Activated CD8-positive, alpha-beta T cell treated with anti-CD3 and anti-CD28 coated beads, Interleukin-2, amount 10 ng/mL, durations not matched to agents 7 days and 5 days (primary cell): ENCODE data around the gene ZNF215. TPM values are rescaled to one million over a fixed set of nuclear protein-coding genes. Genes with fewer than 3 reads are reported as not detected.
A peak's percentile ranks its signal among the peaks of the same experiment; 100 is the strongest.
"Not testable (repeated sequence)": the region's sequence is repeated elsewhere in the genome, so short reads cannot be mapped to it uniquely, and the experiment has no call there.

Experiments used
- ATAC-seq: fragments of 150-1000 bp; cut with Tn5 transposase; one replicate; pipeline ENCODE4 v1.10.0; 2021; ENCODE audit warnings: moderate library complexity
- CTCF ChIA-PET: fragments of 350-600 bp; sonication (Branson Sonifier 250); formaldehyde crosslinking; loops from one replicate; lab custom pipeline; 2021; ENCODE audit warnings: antibody characterized with exemption; lab: Charles Lee
- POLR2A ChIA-PET: fragments of 350-600 bp; sonication (Branson Sonifier 250); formaldehyde crosslinking; loops from one replicate; lab custom pipeline; 2021; ENCODE audit warnings: antibody characterized with exemption; lab: Charles Lee
- DNase-seq: peaks from one replicate; pipeline ENCODE4 v3.0.0-alpha.2; 2020
- H3K27ac Mint-ChIP-seq: one replicate; pipeline ENCODE4 v1.8.0; 2021; ENCODE audit warnings: mild to moderate bottlenecking, mixed read lengths
- H3K27me3 Mint-ChIP-seq: one replicate; pipeline ENCODE4 v1.8.0; 2021; ENCODE audit warnings: low read depth, mixed read lengths
- H3K36me3 Mint-ChIP-seq: one replicate; pipeline ENCODE4 v1.8.0; 2021; ENCODE audit warnings: low read depth, mixed read lengths
- H3K4me1 Mint-ChIP-seq: one replicate; pipeline ENCODE4 v1.8.0; 2021; ENCODE audit warnings: low read depth, mixed read lengths
- H3K4me3 Mint-ChIP-seq: one replicate; pipeline ENCODE4 v1.8.0; 2021; ENCODE audit warnings: mild to moderate bottlenecking, mixed read lengths
- H3K9me3 Mint-ChIP-seq: one replicate; pipeline ENCODE4 v1.8.0; 2022; ENCODE audit warnings: mixed read lengths; ENCODE audit not compliant: insufficient read depth
- total RNA-seq, 2 experiments: library from RNA; stranded (reverse); gene quantifications; one replicate each; pipeline ENCODE4 v1.2.3, GENCODE V29; 2021

ZNF215 gene
- 1 to 10 TPM; 1.3 to 1.6 TPM for total RNA-seq

DNA sequence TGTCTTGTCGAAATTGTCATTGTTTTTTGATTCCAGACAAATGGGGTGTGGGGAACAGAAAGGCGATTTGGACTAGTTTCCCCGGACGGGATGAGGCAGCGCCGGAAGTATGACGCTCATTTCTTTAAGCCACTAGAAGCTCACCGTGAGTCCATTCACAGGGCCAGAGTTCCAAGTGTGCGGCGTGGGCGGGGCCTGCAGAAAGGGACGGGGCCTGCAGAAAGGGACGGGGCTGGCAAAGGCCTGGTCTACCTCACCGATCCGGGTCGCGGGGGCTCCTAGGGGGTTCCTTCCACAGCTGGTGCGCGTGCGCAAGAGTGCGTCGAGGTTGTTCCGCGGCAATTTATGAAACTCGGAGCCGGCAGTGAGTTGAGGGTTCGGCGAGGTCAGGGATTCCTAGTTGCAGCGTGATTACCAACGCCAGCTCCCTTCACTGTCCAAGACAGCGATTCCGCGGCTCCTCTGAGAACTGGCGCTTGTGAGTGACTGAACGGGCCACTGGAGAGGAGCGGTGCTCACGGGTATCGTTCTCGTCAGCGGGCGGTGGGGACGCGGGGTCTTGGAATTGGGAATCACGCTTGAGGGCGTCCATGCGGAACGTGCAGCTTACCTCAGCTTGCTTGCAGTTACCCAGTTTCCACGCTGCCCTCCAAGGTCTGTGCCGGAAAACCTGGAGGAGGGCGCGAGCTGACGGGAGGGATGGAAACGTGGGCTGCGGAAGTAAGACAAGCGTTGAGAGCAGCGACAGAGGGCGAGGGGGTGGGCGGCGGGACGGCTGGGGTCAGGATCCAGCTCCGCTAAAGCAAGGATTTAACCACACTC is at the start of gene ZNF215:
TSS of gene ZNF215 (plus strand) at position 219 of the 822 bp plus-strand sequence. CDS start 5,847 bp downstream, outside the sequence.
- Mint-ChIP-seq H3K36me3 (no peaks in the 10 kb centered on the region), H3K9me3 (no peaks in the 10 kb centered on the region), H3K4me3 (peak within 1 kb of the TSS; percentile 82), H3K27ac (peak within 1 kb of the TSS; percentile 33), H3K27me3 (peaks cover 29% of the 10 kb centered on the region), H3K4me1 (peaks cover 17% of the 10 kb centered on the region)
- CTCF ChIA-PET: interaction anchor here (0.7 kb wide), 1 partner anchor 8 kb away, joined by 3 read pairs; no protein-coding TSS in a partner anchor
- DNase-seq (peak; percentile 61), ATAC-seq (peak; percentile 82)
- POLR2A ChIA-PET: interaction anchor here (1.7 kb wide), 1 partner anchor 180 kb away, joined by 5 read pairs; no protein-coding TSS in a partner anchor

DNA sequence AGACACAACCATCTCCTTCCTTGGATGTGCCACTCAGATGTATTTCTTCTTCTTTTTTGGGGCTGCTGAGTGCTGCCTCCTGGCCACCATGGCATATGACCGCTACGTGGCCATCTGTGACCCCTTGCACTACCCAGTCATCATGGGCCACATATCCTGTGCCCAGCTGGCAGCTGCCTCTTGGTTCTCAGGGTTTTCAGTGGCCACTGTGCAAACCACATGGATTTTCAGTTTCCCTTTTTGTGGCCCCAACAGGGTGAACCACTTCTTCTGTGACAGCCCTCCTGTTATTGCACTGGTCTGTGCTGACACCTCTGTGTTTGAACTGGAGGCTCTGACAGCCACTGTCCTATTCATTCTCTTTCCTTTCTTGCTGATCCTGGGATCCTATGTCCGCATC is 49.3 kb upstream of the ZNF215 start:
- ATAC-seq: no peak

DNA sequence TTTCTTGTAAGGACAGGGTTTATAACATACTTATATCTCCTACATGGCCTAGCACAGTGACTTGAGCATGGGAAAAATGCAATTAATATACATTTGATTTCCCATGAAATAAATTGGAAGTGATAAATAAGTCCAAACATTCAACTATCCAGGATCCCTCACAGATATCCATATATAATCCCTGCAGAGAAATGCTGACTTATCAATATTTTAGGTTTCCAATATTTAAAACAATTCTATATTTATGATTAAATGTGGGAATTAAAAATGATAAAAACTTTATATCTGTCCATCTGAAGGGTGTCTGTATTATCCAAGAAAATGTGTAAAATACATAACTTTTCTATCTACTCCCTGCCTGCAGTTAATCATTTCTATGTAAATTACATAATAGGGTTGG is 43.5 kb upstream of the ZNF215 start:
- H3K4me3 Mint-ChIP-seq: no peak overlapping the region
- H3K27ac Mint-ChIP-seq: no peak overlapping the region
- DNase-seq: no peak
- no peaks in the 10 kb centered on the region for H3K36me3 Mint-ChIP-seq
- no peak for ATAC-seq
- ChIA-PET POLR2A (no interaction called here), CTCF (no interaction called here)
- H3K27me3 Mint-ChIP-seq: peaks cover 13% of the 10 kb centered on the region
- no peaks in the 10 kb centered on the region for H3K9me3 Mint-ChIP-seq
- H3K4me1 Mint-ChIP-seq: no peaks in the 10 kb centered on the region

More for the DNA sequence above, 49.3 kb upstream of the ZNF215 start:
- CTCF ChIA-PET: no interaction called here
- Mint-ChIP-seq H3K9me3 (no peaks in the 10 kb centered on the region), H3K27me3 (peaks cover 2% of the 10 kb centered on the region), H3K4me1 (no peaks in the 10 kb centered on the region), H3K27ac (no peak overlapping the region), H3K36me3 (no peaks in the 10 kb centered on the region), H3K4me3 (no peak overlapping the region)
- POLR2A ChIA-PET: no interaction called here
- no peak for DNase-seq

DNA sequence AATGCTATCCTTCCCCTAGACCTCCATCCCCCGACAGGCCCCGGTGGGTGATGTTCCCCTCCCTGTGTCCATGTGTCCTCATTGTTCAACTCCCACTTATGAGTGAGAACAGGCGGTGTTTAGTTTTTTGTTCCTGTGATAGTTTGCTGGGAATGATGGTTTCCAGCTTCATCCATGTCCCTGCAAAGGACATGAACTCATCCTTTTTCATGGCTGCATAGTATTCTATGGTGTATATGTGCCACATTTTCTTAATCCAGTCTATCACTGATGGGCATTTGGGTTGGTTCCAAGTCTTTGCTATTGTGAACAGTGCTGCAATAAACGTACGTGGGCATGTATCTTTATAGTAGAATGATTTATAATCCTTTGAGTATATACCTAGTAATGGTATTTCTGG is 38.5 kb upstream of the ZNF215 start:
- peaks cover 12% of the 10 kb centered on the region for H3K27me3 Mint-ChIP-seq

DNA sequence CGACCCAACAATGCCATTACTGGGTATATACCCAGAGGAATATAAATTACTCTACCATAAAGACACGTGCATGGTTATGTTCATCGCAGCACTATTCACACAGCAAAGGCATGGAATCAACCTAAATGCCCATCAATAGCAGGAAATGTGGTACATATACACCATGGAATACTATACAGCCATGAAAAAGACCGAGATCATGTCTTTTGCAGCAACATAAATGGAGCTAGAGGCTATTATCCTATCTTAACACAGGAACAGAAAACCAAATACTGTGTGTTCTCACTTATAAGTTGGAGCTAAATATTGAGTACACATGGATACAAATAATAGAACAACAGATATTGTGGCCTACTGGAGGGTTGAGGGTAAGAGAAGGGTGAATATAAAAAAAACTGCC is 37.4 kb upstream of the ZNF215 start:
- no peak overlapping the region for H3K27ac Mint-ChIP-seq
- ATAC-seq (no peak), DNase-seq (no peak)
- POLR2A ChIA-PET: no interaction called here
- no peak overlapping the region for H3K4me3 Mint-ChIP-seq
- peaks cover 7% of the 10 kb centered on the region for H3K27me3 Mint-ChIP-seq
- no peaks in the 10 kb centered on the region for H3K9me3 Mint-ChIP-seq
- CTCF ChIA-PET: interaction anchor here (1.1 kb wide), 1 partner anchor 32 kb away, joined by 3 read pairs; the partner anchor contains the start of gene OR2D3
- H3K36me3 Mint-ChIP-seq: no peaks in the 10 kb centered on the region
- H3K4me1 Mint-ChIP-seq: no peaks in the 10 kb centered on the region

More for the DNA sequence above, 38.5 kb upstream of the ZNF215 start:
- ATAC-seq, POLR2A ChIA-PET, H3K4me1 Mint-ChIP-seq, H3K27ac Mint-ChIP-seq, H3K36me3 Mint-ChIP-seq, DNase-seq, CTCF ChIA-PET, H3K9me3 Mint-ChIP-seq, H3K4me3 Mint-ChIP-seq: not testable (repeated sequence)

DNA sequence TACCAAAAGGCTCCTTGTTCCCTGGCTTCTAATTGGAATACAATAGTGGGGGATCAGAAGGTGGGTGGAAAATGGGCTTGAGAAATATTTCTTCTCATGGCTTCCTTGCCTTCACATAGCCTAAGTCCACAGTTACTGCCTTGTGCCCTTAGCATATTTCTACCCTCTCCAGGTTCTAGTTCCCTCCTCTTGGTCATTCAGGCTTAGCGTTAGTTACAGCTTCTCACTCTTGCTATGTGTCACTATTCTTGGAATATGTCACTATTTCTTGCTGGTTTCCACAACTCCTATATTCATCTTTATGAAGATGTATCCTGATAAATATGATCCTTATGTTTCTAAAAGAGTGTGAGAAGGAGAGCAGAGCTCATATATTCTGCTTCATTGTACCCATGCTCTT is 36.4 kb upstream of the ZNF215 start:
- POLR2A ChIA-PET: no interaction called here
- CTCF ChIA-PET: no interaction called here
- Mint-ChIP-seq H3K9me3 (no peaks in the 10 kb centered on the region), H3K27me3 (peaks cover 4% of the 10 kb centered on the region), H3K4me1 (no peaks in the 10 kb centered on the region), H3K4me3 (no peak overlapping the region), H3K27ac (no peak overlapping the region), H3K36me3 (no peaks in the 10 kb centered on the region)
- DNase-seq: no peak
- no peak for ATAC-seq

DNA sequence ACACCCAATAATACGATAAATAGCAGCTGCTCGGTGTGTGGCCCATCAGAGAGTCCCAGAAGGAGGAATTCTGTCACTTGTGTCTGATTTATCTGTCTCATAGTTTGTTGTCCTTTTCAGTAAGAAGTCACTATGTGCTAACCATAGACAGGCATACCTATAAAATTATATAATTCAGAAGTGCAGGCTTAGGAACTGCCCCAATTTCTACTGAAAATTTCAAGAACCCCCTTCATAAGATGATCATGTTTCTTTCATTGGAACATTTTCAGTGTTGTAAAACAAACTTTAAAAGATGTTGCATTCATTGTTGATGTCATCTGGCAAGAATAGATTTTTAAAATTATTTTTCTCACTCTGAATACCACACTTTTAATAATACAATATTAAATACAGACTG is 33.8 kb upstream of the ZNF215 start, which contains the start of gene OR2D2:
TSS of gene OR2D2 (minus strand) at position 101 of the 400 bp plus-strand sequence. CDS start at position 101, 0 bp downstream.
- ATAC-seq (no peak), DNase-seq (no peak)
- Mint-ChIP-seq H3K36me3 (no peaks in the 10 kb centered on the region), H3K9me3 (no peaks in the 10 kb centered on the region), H3K4me3 (no peak within 1 kb of the TSS), H3K27ac (no peak within 1 kb of the TSS), H3K4me1 (peaks cover 6% of the 10 kb centered on the region), H3K27me3 (peaks cover 7% of the 10 kb centered on the region)
- ChIA-PET CTCF (no interaction called here), POLR2A (no interaction called here)

DNA sequence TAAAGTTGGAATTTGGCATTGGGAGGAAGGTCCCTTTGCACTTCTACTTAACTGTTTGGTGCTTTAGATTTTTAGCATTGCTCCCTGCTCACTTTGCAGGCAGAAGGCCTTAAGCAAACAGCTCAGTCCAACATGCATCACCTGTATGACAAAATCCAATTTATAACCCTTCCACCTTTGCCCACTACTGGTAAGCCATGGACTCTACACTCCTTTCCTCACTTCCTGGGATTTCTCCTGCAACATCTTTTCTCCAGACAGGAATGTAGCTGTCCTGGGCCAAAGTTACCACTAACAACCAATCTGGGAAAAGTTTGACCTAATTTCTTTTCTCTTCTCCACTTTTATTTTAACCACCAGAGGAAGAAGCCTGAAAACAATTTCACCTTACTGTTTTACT is 32.1 kb upstream of the ZNF215 start:
- ATAC-seq (no peak), DNase-seq (no peak)
- Mint-ChIP-seq H3K4me1 (peaks cover 6% of the 10 kb centered on the region), H3K9me3 (no peaks in the 10 kb centered on the region), H3K4me3 (no peak overlapping the region), H3K27ac (no peak overlapping the region), H3K36me3 (no peaks in the 10 kb centered on the region), H3K27me3 (peaks cover 15% of the 10 kb centered on the region)
- ChIA-PET POLR2A (no interaction called here), CTCF (no interaction called here)

DNA sequence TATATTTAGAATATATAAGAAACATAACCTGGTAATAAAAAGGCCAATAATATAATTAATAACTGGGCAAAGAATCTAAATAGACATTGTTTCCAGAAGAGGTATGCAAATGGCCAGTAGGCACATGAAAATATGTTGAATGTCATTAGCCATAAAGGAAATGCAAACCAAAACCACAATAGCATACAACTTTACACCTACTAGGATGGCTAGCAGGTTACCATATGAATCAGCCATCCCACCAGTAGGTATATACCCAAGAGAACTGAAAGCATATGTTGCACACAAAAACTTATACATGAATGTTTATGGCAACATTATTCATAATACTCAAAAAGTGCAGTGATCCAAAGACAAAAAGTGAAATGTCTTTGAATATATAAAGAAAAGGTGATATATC is 31.2 kb upstream of the ZNF215 start:
- no peaks in the 10 kb centered on the region for H3K36me3 Mint-ChIP-seq
- ChIA-PET CTCF (no interaction called here), POLR2A (no interaction called here)
- H3K4me1 Mint-ChIP-seq: peaks cover 6% of the 10 kb centered on the region
- DNase-seq (no peak), ATAC-seq (peak; percentile 53)
- H3K4me3 Mint-ChIP-seq: no peak overlapping the region
- peaks cover 15% of the 10 kb centered on the region for H3K27me3 Mint-ChIP-seq
- H3K9me3 Mint-ChIP-seq: no peaks in the 10 kb centered on the region
- H3K27ac Mint-ChIP-seq: no peak overlapping the region

DNA sequence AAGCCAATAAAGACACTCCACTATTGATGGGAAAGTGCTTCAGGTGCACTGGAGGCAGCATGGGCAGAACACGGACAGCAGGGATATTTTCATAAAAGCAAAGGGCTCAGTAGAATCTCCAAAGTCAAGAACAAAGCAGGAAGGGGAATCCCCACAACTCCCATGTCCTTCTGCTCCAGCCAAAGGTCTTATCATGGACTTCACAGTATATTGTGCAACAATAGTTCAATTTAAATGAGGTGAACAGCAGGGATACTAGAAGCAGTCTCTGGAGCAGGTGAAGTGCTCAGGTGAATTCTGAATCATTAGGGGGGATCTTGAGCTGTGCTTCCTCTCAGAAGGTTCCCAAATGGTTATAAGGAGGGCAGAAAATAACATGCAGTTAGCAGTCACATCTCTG is 27.3 kb upstream of the ZNF215 start:
- Mint-ChIP-seq H3K4me1 (peaks cover 6% of the 10 kb centered on the region), H3K36me3 (no peaks in the 10 kb centered on the region), H3K9me3 (no peaks in the 10 kb centered on the region), H3K27ac (no peak overlapping the region), H3K27me3 (peaks cover 14% of the 10 kb centered on the region), H3K4me3 (no peak overlapping the region)
- ATAC-seq (no peak), DNase-seq (no peak)
- POLR2A ChIA-PET: no interaction called here
- CTCF ChIA-PET: no interaction called here

DNA sequence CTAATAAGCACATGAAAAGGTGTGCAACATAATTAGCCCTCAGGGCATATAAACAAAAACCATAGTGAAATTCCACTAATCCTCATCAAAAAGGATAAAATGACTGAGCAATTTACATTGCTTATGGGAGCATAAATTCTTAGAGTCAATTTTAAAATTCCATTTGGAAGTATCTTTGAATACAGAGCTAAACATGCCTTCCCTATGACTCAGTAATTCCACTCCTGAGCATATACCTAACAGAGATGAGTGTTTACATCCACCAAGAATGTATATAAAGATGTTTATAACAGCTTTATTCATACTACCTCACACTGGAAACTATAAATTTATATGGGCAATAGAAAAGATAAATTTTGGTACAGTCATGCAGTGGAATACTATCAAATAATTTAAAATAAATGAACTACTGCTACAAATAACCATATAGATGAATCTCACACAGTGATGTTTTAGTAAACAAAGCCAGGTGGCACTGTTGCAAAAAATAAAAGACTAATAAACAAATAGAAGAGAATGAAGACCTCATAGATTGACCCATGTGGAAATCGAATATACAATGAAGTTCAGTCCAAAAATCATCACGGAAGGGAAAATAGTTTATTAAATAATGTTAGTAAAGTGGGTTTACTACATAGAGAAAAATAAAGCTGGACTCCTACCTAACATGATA is 25.8 kb upstream of the ZNF215 start:
- no peak for DNase-seq
- no peak overlapping the region for H3K27ac Mint-ChIP-seq
- H3K4me3 Mint-ChIP-seq: no peak overlapping the region
- CTCF ChIA-PET: interaction anchor here (1.4 kb wide), 1 partner anchor 88 kb away, joined by 8 read pairs; no protein-coding TSS in a partner anchor
- H3K4me1 Mint-ChIP-seq: peaks cover under 1% of the 10 kb centered on the region
- peaks cover 14% of the 10 kb centered on the region for H3K27me3 Mint-ChIP-seq
- no peaks in the 10 kb centered on the region for H3K36me3 Mint-ChIP-seq
- H3K9me3 Mint-ChIP-seq: no peaks in the 10 kb centered on the region
- POLR2A ChIA-PET: no interaction called here
- no peak for ATAC-seq

DNA sequence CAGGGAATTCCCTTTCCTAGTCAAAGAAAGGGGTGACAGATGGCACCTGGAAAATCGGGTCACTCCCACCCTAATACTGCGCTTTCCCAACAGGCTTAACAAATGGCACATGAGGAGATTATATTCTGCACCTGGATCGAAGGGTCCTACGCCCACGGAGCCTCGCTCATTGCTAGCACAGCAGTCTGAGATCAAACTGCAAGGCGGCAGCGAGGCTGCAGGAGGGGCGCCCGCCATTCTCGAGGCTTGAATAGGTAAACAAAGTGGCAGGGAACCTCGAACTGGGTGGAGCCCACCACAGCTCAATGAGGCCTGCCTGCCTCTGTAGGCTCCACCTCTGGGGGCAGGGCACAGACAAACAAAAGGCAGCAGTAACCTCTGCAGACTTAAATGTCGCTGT is 21.4 kb upstream of the ZNF215 start:
- DNase-seq, POLR2A ChIA-PET, H3K4me3 Mint-ChIP-seq, H3K27me3 Mint-ChIP-seq, ATAC-seq, CTCF ChIA-PET, H3K4me1 Mint-ChIP-seq, H3K36me3 Mint-ChIP-seq, H3K9me3 Mint-ChIP-seq, H3K27ac Mint-ChIP-seq: not testable (repeated sequence)
